GM12865 (cell line): ENCODE measurements around the gene CACNB1.

Experiments used
- DNase-seq: peaks from one replicate; pipeline ENCODE4 v3.0.0; 2010; ENCODE audit warnings: low read depth
- H3K4me3 ChIP-seq: 2 replicates; pipeline ENCODE4 v1.5.1; 2011; ENCODE audit warnings: mild to moderate bottlenecking, low read depth, low read length, control low read depth
- CTCF ChIP-seq: IDR thresholded peaks from 2 replicates; pipeline ENCODE4 v1.5.1; 2011; ENCODE audit warnings: low read length, control low read depth, low read depth, inconsistent platforms; ENCODE audit not compliant: insufficient read depth; ENCODE audit errors: missing control alignments

CACNB1 gene

GRCh38 chr17:39164675-39165143 lies 32.8 kb downstream of the CACNB1 start:
- DNase-seq = peak; percentile 95
- TF ChIP-seq CTCF = peak; percentile 92
- peak overlapping the region; percentile 56 for H3K4me3 ChIP-seq

GRCh38 chr17:39161962-39162361 lies 35.5 kb downstream of the CACNB1 start:
- TF ChIP-seq CTCF = no peak
- DNase-seq = no peak
- H3K4me3 ChIP-seq = no peak overlapping the region

- no peak overlapping the region for H3K4me3 ChIP-seq
- DNase-seq = no peak
- TF ChIP-seq CTCF = no peak
These were observed 38.8 kb downstream of the CACNB1 start for GRCh38 chr17:39158623-39159022.

- no peak overlapping the region for H3K4me3 ChIP-seq
- DNase-seq = no peak
- TF ChIP-seq CTCF = no peak
These were observed 41.0 kb downstream of the CACNB1 start for GRCh38 chr17:39156491-39156890.

- no peak for TF ChIP-seq CTCF
- H3K4me3 ChIP-seq = no peak overlapping the region
These were observed 41.8 kb downstream of the CACNB1 start for GRCh38 chr17:39155654-39156053.

GRCh38 chr17:39153599-39154051 lies 43.8 kb downstream of the CACNB1 start:
- DNase-seq = peak; percentile 88
- peak overlapping the region; percentile 91 for H3K4me3 ChIP-seq
- no peak for TF ChIP-seq CTCF

More at GRCh38 chr17:39155654-39156053, 41.8 kb downstream of the CACNB1 start:
- no peak for DNase-seq

- DNase-seq = no peak
- no peak overlapping the region for H3K4me3 ChIP-seq
- TF ChIP-seq CTCF = no peak
These were observed 45.3 kb downstream of the CACNB1 start for GRCh38 chr17:39151943-39152818.
